CD4-positive, alpha-beta T cell treated with Interleukin-2 at 100 ng/mL for 4 hours (primary cell): Measurements from ENCODE around the gene GAMT.
"Not testable (repeated sequence)": the region's sequence is repeated elsewhere in the genome, so short reads cannot be mapped to it uniquely, and the experiment has no call there.

Experiments used
- DNase-seq: peaks from one replicate; pipeline ENCODE4 v3.0.0-alpha.2; 2020; ENCODE audit warnings: low spot score

Gene GAMT

DNA sequence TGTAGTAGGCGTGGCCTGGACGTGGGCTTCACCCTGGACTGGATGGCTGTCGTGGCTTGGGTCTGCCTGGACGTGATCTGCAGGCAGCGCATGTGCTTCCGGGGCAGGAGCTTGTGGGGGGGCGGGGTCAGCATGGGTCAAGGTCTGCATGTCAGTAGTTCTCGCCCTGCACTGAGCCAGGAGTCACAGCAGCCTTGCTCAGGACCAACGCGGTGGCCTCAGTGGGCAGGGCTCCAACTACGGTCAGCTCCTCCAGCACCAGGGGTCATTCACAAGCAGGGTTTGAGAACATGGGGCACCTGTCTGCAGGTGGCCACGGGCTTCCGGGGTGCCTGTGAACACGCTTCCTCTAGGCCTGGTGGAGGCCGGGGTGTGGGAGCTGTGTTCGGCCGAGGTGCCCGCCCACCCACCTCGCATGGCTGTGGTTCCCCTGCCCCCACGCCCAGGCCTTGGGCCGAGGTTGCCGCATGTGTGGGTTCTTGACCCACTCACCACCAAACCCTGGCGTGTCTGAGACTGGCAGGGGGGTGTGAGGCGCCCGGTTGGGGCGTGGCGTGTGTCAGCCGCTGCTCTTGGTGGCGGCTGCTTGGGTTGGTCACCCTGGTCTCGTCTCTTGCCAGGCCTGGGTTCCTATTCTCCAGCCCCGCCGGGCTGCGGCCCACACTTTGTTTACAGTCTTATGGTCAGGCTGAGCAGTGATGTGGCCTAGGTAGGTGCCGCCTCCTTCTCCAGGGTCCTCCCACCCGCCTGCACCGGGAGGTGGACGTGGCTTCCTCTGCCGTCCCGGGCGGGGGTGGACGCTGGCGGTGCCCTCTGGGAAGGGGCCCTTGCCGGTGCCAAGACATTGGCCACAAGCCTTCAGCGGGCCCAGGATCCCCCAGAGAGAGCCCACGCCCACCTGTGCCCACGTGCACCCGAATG lies 32.0 kb upstream of the GAMT start:
- DNase-seq: no peak

DNA sequence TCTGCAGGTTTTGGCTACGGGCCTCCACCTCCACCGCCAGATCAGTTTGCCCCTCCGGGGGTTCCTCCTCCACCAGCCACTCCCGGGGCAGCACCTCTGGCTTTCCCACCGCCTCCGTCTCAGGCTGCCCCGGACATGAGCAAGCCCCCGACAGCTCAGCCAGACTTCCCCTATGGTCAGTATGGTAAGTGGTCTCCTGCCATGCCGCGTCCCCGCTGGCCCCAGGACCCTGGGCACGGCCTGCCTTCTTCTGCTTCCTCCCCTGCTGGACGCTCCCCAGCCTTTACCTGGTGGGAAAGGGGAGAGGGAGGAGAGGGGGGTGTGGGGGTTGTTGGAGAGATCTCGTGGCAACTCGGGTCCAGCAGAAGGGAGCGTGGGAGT lies 31.2 kb upstream of the GAMT start:
- no peak for DNase-seq

DNA sequence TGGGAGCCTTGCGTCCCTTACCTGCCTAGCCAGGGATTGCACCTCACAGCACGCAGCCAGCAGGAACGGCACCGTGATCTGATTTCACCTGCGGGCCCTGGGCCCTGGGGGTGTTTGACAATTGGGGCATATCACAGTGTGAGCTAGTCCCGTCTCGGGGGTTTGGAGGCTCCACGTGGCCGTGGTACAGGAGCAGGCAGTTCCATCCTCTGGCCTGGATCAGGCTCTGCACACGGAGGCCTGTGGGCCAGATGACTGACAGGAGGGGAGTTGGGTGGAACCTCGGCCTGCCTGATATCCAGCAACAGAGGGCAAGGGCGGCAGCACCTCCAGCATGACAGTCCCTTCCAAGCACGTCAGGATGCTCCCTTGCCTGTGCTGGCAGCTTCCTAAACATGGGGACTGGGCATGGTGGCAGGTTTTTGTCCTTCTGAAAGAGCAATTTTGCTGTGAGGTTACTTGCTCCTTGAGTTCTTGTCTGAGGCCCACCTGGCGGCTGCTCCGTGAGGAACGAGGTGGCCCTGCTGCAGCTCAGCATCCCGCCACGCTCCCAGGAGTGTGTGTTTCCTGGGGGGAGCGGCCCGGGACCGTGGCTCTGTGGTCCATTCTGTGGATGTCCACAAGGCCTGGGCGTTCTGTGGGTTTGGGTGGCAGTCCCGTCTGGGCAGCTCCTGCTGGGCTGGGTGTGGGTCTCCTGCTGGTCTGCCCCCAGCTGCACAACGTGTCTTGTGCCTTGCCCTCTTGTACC lies 30.6 kb upstream of the GAMT start:
- no peak for DNase-seq

DNA sequence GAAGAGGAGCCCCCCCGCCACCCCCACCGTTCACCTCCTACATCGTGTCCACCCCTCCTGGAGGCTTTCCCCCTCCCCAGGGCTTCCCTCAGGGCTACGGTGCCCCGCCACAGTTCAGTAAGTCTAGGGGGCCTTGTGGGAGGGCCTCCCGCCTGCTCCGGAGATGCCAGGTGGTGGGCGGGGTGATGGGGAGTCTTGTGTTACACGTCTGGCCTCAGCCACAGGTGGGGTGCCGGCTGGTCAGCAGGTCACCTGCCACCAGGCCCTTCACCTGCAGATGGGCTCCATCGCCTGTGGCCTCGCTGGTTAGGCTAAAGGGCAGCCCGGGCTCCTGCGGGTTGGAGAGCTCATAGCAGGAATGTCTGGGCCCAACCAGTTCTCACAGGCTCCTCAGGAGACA lies 28.9 kb upstream of the GAMT start:
- no peak for DNase-seq

DNA sequence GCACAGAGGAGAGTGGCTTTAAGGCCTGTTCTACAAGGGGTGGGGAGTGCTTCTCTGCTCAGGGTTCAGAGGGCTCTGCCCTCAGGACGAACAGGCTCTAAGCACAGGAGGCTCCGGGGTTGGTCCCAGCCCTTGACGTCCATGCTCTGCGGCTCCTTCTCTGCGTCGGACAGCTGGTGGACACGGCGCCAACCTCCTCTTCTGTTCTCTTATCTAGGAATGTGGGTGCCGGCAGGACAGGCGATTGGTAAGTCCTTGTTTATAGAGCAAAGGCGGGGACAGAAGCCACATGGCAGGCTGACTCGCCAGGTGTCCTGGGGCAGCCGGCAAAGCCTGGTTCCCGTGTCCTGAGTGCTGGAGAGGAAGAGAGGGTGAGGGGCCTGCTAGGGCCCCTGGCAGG lies 28.4 kb upstream of the GAMT start:
- DNase-seq: no peak

DNA sequence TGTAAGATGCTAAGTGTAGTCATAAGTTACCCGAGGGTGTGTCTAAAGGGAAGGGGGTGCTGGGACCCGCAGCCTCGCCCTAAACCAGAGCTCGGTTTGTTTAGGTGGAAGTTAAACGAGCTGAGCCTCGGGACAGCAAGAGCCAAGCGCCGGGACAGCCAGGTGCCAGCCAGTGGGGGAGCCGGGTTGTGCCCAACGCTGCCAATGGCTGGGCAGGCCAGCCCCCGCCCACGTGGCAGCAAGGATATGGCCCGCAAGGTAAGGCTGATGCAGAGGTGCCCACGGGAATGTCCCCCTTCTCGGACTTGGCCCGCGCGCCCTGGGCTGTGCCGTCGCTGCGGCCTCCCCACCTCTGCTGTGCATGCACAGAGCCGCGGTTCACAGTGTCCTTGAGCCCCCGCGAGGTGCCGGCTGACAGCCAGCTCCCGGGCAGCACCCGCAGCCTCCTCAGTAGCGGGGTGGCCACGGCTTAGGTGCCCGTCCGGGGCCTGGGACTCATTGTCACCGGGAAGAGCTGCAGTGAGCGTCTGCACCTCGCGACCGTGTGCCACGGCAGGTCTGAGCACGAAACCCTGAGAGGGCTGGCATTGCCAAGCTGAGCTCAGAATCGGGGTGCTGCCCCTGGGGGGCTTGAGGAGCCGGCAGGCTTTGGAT lies 27.5 kb upstream of the GAMT start:
- no peak for DNase-seq

DNA sequence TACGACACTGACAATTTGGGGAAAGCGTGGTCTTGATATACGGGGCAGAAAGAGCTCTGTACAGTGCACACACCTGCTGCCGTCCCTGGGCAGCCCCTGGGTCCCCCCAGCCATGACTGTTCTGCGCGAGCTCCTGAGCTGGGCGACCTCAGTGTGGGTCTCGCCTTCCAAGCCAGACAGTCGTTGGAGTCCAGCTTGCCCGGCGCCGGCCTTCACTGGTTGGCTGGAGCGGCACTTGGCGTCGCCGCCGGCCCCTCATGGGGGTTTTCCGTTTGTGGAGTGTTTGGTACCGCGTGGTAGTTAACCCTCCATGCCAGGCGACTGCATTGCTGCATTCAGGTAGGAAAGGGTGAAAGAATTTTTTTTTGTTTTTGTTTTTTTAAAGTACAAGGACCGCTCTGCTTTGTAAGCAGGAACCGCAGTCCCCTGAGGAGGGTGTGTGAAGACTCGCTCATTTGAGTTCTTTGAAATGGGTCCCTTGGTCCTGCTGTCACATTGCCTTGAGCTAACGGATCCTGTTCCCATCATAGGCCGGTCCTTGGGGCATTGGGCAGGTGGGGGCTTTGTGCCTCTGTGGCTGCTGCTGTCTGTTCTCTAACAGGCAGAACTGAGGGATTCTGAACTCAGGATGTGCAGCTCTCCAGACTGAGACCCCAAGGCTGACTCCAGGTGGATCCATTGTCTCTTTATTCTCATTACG lies 26.0 kb upstream of the GAMT start:
- DNase-seq: no peak

DNA sequence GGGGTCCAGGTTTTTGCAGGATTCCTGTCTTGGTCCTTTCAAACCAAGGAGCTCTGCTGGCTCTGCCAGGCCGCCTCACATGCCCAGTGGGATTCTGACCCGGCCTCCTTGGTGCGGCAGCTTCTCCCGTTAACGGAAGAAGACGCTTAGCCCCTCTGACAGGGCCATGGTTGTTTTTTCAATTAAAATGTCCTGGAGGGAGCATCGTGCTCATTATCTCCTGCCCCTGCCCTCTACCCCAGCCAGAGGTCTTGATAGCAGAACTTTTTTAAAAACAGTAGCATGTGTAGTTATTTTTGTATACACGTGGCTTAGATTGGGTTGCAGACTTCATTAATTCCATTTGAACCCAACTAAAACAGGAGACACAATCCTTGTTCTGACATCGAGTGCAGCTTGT lies 25.4 kb upstream of the GAMT start:
- no peak for DNase-seq

DNA sequence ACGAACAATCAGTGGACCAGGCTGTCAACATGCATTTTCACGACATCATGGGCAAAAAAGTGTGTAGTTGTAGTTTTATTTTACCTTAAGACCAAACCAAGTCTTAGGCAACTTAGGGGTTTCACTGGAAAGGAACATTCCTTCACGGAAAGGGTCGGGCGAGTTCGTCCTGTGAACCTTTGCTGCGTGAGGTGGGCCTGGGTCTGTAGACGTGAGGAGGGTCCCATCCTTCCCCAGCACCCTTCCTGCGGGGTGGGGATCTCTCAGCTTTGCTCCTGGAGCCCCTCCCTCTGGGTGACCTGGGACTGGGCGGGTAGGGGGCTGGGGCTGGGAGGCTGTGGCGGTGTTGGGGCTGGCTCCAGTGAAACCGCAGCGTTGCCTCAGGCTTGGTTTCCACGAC lies 24.6 kb upstream of the GAMT start:
- no peak for DNase-seq

DNA sequence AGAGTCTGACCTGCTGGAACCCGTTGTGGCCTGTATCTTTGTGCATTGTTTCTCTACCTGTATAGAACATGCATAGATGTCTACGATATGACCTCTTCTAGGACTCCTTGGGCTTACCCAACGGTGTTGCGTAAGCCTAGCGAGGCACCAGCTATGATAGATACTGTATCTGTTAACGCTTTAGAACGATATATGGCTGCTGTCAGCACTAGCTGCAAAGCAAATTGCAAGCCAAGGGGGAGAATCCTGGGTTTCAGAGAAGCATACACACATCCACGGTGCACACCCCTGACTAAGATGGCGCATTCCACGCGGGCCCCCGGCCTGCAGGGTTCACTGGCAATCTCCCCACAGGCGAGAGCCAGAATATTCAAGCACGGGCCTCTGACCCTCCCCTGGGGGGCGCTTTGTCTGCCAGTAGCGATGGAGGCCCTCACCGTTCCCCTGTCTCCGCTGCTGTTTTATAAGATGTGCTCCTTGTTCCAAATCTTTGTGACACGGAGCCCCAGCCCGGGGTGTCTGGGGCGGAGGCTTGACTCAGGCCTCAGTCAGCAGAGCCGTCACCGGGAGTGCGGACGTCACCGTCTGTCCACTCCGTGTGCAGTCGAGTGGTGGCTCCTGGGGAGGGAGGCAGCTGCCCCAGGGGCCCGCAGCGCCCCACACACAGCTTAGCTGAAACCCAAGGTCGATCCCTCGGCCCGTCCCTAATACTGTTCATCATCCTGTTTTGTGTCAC lies 23.9 kb upstream of the GAMT start:
- DNase-seq: no peak

DNA sequence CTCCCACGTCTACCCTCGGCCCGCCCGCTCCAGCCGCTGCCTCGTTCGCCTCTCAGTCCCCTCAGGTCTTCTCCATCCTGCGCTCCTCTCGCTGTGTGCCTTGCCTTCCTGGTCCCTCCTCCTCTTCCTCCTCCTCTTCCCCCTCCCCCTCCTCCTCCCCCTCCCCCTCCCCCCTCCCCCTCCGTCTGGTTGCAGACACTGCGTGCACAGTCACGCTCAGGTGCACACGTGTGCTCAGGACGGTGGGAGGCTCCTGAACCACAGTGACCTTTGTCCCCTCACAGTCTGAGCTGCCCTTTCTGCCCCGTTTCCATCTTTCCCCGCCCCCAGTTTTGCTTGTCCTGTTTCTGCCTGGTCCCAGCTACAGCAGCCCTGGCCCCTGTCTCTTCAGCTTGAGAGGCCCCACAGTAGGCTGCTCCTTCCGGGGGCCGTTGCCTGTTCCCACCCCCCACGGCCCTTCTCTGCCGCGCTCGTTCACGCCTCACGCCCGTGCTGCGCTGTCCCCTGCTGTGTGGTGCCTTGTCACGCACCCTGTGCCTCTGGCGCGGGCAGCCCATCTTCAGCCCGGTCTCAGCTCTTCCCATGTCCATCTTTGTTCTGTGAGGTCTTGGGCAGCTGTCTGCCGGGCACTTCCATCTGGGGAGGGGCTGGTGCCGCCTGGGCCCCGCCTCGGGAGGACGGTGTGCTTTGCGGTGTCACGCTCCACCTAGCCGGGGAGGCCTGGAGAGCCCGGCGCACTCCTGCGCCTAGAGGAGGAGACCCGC lies 23.0 kb upstream of the GAMT start:
- no peak for DNase-seq

DNA sequence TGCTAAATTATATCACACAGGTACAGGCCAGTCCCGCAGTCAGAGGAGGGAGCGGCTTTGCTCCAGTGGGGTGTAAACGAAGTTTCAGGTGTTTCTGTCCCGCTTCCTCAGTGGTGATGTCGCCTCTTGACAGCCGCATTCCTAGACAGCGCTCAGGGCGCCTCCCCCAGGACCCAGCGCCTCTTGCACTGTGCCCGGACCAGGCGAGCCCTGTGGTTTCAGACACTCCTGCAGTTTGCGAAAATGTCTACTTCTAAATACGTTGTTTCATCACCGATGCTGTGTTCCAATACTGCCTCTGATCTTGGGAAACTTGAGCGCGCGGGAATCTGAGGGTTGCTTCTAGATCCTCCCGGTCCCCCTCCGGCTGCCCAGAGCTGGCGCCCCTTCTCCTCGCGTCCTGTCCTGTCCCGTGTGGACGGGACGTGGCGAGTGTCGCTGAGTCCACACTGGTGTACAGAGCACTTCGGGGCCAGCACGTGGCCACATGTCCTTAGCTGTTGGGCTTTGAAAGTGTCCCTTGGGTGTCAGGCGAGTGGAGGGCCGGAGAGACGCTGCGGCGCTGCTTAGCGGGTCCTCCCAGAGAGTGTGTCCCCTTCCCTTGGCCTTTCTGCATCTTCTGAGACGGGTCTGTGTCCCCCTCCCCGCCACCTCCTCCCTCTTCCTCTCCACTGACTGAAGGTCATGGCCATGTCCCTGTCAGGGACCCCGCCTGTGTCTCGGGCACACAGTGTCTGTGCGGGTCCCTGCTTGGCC lies 22.3 kb upstream of the GAMT start:
- DNase-seq: no peak

DNA sequence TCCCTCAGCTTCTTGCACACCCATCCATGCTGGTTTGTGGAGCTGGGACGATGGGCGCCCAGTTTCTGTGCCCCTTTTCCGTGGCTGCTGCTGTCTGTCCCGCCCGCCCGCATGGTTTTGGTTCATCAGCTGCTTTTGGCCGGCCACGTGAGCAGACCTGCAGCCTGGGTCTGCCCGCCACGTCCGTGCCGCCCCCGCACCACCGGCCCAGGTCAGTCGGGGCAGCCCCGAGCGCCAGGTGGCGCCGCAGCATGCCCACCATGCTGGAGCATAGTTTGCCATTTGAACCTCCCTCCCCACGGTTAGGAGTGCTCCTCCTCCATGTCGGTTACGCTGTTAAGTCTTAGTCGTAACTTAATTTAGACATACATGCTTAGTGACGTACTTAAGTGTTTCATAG lies 21.6 kb upstream of the GAMT start:
- no peak for DNase-seq

DNA sequence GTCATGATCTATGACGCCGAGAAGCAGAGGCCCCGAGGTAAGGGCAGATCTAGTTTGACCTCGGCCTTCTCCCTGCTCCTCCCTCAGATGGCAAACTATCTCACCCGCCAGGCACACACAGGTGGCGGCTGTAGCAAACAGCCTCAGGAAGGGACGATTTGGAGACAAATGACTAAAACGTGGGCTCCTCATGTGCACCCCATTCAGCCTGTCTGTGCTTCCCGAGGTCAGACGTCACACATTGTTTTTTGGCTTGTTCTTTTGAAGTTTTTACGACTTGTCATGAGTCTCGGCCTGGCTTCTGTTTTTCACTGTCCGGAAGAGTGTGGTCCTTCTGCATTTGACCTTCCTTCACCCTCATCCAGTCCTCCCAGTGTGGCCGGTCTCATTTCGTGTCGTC lies 21.0 kb upstream of the GAMT start:
- DNase-seq: no peak

DNA sequence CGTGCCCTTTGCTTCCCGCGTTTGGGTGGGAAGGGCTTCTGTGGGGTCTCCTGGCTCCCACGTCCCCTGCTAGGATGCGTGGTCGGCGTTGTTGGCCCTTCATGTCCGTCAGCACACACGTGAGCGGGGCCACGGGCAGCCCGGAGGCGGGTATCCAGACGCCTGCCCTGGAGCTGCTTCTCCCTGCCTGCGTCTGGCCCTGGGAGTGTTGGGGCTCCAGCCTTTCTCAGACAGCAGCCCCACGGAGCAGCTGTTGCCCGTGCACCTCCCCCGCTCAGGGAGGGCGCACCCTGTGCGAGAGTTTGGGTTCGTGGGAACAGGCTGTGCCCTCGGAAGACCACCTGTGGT lies 20.6 kb upstream of the GAMT start:
- no peak for DNase-seq

DNA sequence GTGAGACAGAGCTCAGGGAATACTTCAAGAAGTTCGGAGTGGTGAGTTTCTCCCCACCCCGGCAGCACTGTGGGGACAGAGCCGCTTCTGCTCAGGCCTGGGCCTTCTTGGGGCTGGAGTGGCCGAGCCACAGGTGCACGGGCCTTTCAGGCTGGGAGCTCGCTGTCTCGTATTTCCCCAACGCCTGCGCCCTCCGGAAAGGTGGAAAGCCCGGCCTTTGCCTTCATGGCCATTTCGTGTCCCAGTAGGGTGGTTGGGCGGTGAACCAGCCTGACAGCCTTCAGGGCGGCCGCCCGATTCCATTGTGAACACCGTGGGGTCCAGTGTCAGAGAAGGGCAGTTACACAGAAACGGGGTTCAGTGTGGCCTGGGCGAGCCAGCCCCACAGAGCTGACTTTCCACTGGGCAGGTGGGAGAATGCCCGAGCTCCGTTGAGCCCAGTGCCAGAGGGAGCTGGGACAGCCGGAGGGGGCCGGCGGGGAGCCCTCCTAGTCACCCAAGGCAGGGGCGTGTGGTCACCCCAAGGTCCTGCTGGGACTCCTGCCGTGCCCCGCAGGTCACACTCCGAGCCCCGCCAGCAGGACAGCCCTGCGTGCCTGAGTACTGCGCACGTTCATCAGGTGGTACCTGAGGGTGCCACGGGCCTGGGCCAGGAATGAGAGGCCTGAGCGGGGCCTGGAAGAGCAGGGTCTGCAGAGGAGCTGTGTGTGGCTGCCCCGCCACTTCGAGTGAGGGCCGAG lies 20.0 kb upstream of the GAMT start:
- DNase-seq: no peak

DNA sequence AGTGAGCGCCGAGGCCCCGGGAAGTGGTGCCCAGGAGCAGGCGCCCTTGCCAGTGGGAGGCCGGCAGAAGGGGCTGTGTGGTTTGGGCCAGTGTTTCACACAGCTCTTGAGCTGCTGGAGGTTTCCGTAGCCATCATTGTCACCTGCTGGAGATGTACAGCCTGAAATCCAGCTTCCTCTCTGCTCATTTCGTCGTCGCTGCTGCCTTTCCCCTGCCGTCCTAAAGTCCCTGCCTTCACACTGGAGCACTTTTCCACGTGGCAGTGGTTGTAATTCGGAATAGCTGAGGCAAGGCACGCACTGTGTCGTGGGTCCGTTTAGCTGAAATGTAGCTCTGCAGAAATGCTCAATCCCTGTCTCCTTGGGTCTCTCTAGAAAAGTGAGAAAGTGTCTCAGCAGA lies 19.2 kb upstream of the GAMT start:
- no peak for DNase-seq

DNA sequence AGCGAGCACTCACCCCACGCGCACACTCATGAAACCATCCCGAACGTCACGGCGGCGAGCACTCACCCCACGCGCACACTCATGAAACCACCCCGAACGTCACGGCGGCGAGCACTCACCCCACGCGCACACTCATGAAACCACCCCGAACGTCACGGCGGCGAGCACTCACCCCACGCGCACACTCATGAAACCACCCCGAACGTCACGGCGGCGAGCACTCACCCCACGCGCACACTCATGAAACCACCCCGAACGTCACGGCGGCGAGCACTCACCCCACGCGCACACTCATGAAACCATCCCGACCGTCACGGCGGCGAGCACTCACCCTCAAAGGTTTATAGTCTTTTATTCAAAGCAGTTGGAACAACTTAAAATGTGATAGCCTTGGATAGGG lies 18.7 kb upstream of the GAMT start:
- not testable (repeated sequence) for DNase-seq

DNA sequence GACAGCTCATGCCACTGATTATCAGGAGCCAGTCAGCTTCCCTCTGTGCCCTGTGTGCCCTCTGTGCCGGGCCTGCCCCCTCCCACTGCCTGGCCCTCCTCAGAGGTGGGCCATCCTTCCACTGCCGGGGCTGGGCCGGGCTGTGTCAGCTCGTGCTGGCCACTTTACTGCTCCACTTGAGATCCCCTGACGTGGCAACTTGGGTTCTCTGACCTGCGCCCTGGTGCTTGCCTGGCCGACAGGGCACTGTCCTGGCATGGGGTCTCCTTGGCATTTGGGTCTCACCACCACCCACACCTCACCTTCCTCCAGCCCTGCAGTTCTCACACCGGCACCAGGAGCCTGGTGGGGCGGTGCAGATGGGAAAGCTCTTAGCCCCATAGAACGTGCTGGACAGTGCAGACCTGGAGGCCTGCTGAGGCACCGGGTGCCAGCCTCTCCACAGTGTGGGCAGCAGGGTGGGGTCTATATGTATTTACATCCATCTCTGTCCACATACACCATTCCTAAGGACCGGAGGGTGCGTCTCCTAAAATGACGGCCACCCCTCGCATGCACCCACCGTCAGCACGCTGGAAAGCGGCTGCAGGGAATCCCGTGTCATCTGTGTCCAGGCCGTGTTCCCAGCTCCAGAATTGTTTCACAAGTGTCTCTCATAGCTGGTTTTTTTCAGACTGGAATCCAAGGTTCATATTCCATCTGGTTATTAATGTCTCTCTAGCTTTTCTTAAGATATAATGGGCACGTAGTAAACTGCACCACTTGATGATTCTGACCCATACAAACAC lies 17.8 kb upstream of the GAMT start:
- no peak for DNase-seq
